SH-SY5Y (cell line): ENCODE measurements around the gene BICD2.

Experiments
- GATA2 ChIP-seq: IDR thresholded peaks from 2 replicates; pipeline ENCODE4 v1.6.1; 2011; ENCODE audit warnings: mild to moderate bottlenecking, low read depth, low read length
- GATA3 ChIP-seq: IDR thresholded peaks from 2 replicates; pipeline ENCODE4 v1.6.1; 2011; ENCODE audit warnings: low read depth, mild to moderate bottlenecking, low read length, moderate library complexity

DNA sequence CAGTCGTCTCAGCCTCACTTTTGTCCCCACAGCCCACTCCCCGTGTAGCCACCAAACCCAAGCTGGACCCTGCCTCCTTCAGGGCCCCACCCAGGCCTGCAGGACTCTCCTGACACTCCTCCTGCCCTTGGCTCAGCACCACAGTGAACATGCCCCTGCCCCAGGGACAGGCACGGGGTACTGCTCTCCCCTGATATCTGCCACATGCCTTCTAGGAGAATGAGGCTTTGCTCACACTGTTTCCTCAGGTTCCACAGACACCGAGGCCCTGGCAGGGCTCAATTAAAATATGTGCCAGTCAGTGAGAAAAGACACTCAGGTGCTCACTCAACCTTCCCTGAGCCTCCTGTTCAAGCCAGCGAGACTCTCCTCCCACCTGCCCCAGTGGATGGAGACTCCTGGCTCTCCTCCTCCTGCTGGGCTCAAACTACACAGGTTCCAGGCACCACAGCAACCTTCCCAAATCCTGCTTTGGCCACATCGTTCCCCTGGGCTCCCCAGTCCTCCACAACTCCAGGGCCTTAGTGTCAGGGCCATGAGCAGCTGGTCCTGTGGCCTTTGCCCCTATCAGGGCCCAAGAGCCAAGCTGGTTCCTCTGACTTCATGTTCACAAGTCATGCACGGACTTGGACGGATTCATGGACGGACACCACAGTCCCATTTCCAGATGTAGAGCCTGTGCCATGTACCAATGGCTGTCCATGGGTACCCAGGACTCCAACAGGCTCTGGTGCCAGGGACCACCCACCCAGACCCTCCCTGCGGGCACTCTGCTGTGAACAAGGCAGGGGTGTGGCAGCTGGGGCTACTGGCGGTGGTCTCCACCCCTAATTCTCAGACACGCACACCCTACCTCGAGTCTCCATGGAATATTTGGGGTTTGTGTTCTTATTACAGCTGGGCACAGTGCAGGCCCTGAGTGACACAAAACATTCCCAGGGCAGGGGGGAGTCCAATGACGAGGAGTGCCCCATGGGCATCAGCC is 36.6 kb downstream of the BICD2 start:
- no peak for TF ChIP-seq GATA2
- TF ChIP-seq GATA3 = no peak
